AG10803 (cell line): ENCODE data around the gene TCFL5.

Source experiments
- DNase-seq: peaks from one replicate; pipeline ENCODE4 v3.0.0; 2010; ENCODE audit warnings: low read depth
- H3K4me3 ChIP-seq: 2 replicates; pipeline ENCODE4 v1.5.1; 2011; ENCODE audit warnings: mild to moderate bottlenecking, low read length, control low read depth
- CTCF ChIP-seq: conservative IDR thresholded peaks from 2 replicates; pipeline ENCODE4 v1.5.1; 2011; ENCODE audit warnings: mild to moderate bottlenecking, low read length, control low read depth, inconsistent platforms

The TCFL5 gene

GRCh38 chr20:62822788-62823651 is 38.6 kb downstream of the TCFL5 start:
- no peak for DNase-seq
- no peak overlapping the region for H3K4me3 ChIP-seq
- TF ChIP-seq CTCF, result peak; percentile 29

- DNase-seq, result no peak
- no peak for TF ChIP-seq CTCF
- no peak overlapping the region for H3K4me3 ChIP-seq
Observed at GRCh38 chr20:62822239-62822787, 39.3 kb downstream of the TCFL5 start.

- no peak for DNase-seq
- TF ChIP-seq CTCF, result no peak
- H3K4me3 ChIP-seq, result no peak overlapping the region
Observed at GRCh38 chr20:62821726-62822210, 39.9 kb downstream of the TCFL5 start.

- no peak overlapping the region for H3K4me3 ChIP-seq
- DNase-seq, result no peak
- TF ChIP-seq CTCF, result no peak
Observed at GRCh38 chr20:62820962-62821725, 40.5 kb downstream of the TCFL5 start.

- DNase-seq, result no peak
- no peak overlapping the region for H3K4me3 ChIP-seq
- no peak for TF ChIP-seq CTCF
Observed at GRCh38 chr20:62820208-62820961, 41.2 kb downstream of the TCFL5 start.

GRCh38 chr20:62819494-62820174 is 42.0 kb downstream of the TCFL5 start:
- H3K4me3 ChIP-seq, result no peak overlapping the region
- TF ChIP-seq CTCF, result no peak
- DNase-seq, result no peak
